IMR-90 (cell line): ENCODE data around the gene IL11RA. TPM values are rescaled to one million over a fixed set of nuclear protein-coding genes. Genes with fewer than 3 reads are reported as not detected.

ENCODE experiments used
- ATAC-seq: fragments of 200-7000 bp; cut with Tn5 transposase; 2 replicates; pipeline ENCODE4 v1.9.1; 2020; ENCODE audit warnings: low read depth, mild to moderate bottlenecking, moderate library complexity
- BruUV-seq: library from RNA; stranded (reverse); fragments of 400-500 nt; replicated peaks from 2 replicates; lab custom pipeline; 2021; lab: Mats Ljungman, UMichigan
- CTCF ChIA-PET: fragments of 300-600 bp; formaldehyde crosslinking; extraction: SDS; loops from one replicate; lab custom pipeline; 2021; ENCODE audit warnings: antibody characterized with exemption; lab: Yijun Ruan, JAX
- POLR2A ChIA-PET: fragments of 300-600 bp; sonication (Branson Sonifier 250); formaldehyde crosslinking; loops from one replicate; lab custom pipeline; 2022; ENCODE audit warnings: antibody characterized with exemption; ENCODE audit not compliant: unreplicated experiment; lab: Charles Lee
- DNase-seq: peaks from one replicate; pipeline ENCODE4 v3.0.0; 2013
- H2AFZ ChIP-seq: replicated peaks from 2 replicates; pipeline ENCODE3; 2013; ENCODE audit warnings: low read length, mild to moderate bottlenecking; ENCODE audit not compliant: poor library complexity
- H2AK5ac ChIP-seq: 2 replicates; pipeline ENCODE4 v1.6.1; 2013; ENCODE audit warnings: low read depth, low read length, inconsistent platforms
- H2AK9ac ChIP-seq: replicated peaks from 2 replicates; pipeline ENCODE3; 2013; ENCODE audit warnings: mild to moderate bottlenecking, low read depth, low read length, moderate library complexity; ENCODE audit not compliant: poor library complexity
- H2BK120ac ChIP-seq: 2 replicates; pipeline ENCODE4 v1.6.1; 2013; ENCODE audit warnings: low read depth, low read length, inconsistent platforms
- H2BK15ac ChIP-seq: 3 replicates; pipeline ENCODE4 v1.6.1; 2013; ENCODE audit warnings: low read depth, low read length, inconsistent platforms
- H2BK20ac ChIP-seq: 2 replicates; pipeline ENCODE4 v1.6.1; 2013; ENCODE audit warnings: low read depth, mild to moderate bottlenecking, inconsistent platforms, low read length, moderate library complexity
- H2BK5ac ChIP-seq: 2 replicates; pipeline ENCODE4 v1.6.1; 2013; ENCODE audit warnings: mild to moderate bottlenecking, low read depth, low read length, inconsistent platforms; ENCODE audit not compliant: poor library complexity, severe bottlenecking
- H3K14ac ChIP-seq: replicated peaks from 2 replicates; pipeline ENCODE4 v1.6.1; 2013; ENCODE audit warnings: low read depth, low read length, inconsistent platforms
- H3K18ac ChIP-seq: 2 replicates; pipeline ENCODE4 v1.6.1; 2013; ENCODE audit warnings: low read depth, low read length, control low read depth
- H3K23ac ChIP-seq: 2 replicates; pipeline ENCODE4 v1.6.1; 2013; ENCODE audit warnings: low read depth, low read length, inconsistent platforms
- H3K27ac ChIP-seq: 2 replicates; pipeline ENCODE4 v1.5.1; 2013; ENCODE audit warnings: mild to moderate bottlenecking, control low read depth, low read length; ENCODE audit not compliant: insufficient read depth
- H3K27me3 ChIP-seq: 2 replicates; pipeline ENCODE4 v1.6.1; 2013; ENCODE audit warnings: low read length; ENCODE audit not compliant: control insufficient read depth, insufficient read depth
- H3K36me3 ChIP-seq: 2 replicates; pipeline ENCODE4 v1.6.1; 2013; ENCODE audit warnings: low read length, mixed read lengths; ENCODE audit not compliant: control insufficient read depth, insufficient read depth
- H3K4ac ChIP-seq: 2 replicates; pipeline ENCODE4 v1.6.1; 2013; ENCODE audit warnings: low read depth, low read length, inconsistent platforms
- H3K4me1 ChIP-seq: 2 replicates; pipeline ENCODE4 v1.6.1; 2013; ENCODE audit warnings: low read length, mixed read lengths; ENCODE audit not compliant: control insufficient read depth, insufficient read depth
- H3K4me2 ChIP-seq: 2 replicates; pipeline ENCODE4 v1.6.1; 2013; ENCODE audit warnings: low read depth, mild to moderate bottlenecking, control low read depth, low read length, moderate library complexity
- H3K4me3 ChIP-seq: 2 replicates; pipeline ENCODE4 v1.5.1; 2013; ENCODE audit warnings: low read depth, mild to moderate bottlenecking, control low read depth, low read length, moderate library complexity; ENCODE audit not compliant: insufficient read depth
- H3K56ac ChIP-seq: 2 replicates; pipeline ENCODE4 v1.6.1; 2013; ENCODE audit warnings: low read length, inconsistent platforms; ENCODE audit not compliant: insufficient read depth; ENCODE audit errors: extremely low read depth
- H3K79me1 ChIP-seq, 2 experiments: 2 replicates each; pipeline ENCODE4 v1.6.1; 2013; ENCODE audit warnings: low read length in 2 of 2, inconsistent platforms in 1 of 2, low read depth in 1 of 2
- H3K9ac ChIP-seq: 2 replicates; pipeline ENCODE4 v1.6.1; 2013; ENCODE audit warnings: low read depth, low read length, control low read depth
- H3K9me1 ChIP-seq: 2 replicates; pipeline ENCODE4 v1.6.1; 2013; ENCODE audit warnings: low read length, inconsistent platforms; ENCODE audit not compliant: insufficient read depth
- H3K9me3 ChIP-seq: 2 replicates; pipeline ENCODE4 v1.6.1; 2013; ENCODE audit warnings: low read length; ENCODE audit not compliant: control insufficient read depth, insufficient read depth
- H4K20me1 ChIP-seq: 2 replicates; pipeline ENCODE4 v1.6.1; 2013; ENCODE audit warnings: low read length, inconsistent platforms; ENCODE audit not compliant: insufficient read depth
- H4K5ac ChIP-seq: 2 replicates; pipeline ENCODE4 v1.6.1; 2013; ENCODE audit warnings: mild to moderate bottlenecking, low read depth, low read length, control low read depth
- H4K8ac ChIP-seq, 2 experiments: 2 replicates each; pipeline ENCODE4 v1.6.1; 2013; ENCODE audit warnings: low read depth in 2 of 2, low read length in 2 of 2, control low read depth in 1 of 2, inconsistent platforms in 1 of 2
- H4K91ac ChIP-seq: 2 replicates; pipeline ENCODE4 v1.6.1; 2013; ENCODE audit warnings: low read depth, low read length, inconsistent platforms; ENCODE audit not compliant: insufficient read depth
- CHD1 ChIP-seq: IDR thresholded peaks from 2 replicates; pipeline ENCODE4 v1.6.1; 2012; ENCODE audit warnings: low read depth, low read length, improper control_type of control experiment
- MAFK ChIP-seq: IDR thresholded peaks from 2 replicates; pipeline ENCODE4 v1.6.1; 2012; ENCODE audit warnings: low read depth, low read length, improper control_type of control experiment
- RAD21 ChIP-seq: IDR thresholded peaks from 2 replicates; pipeline ENCODE4 v1.6.1; 2012; ENCODE audit warnings: low read length, improper control_type of control experiment
- RCOR1 ChIP-seq: IDR thresholded peaks from 2 replicates; pipeline ENCODE4 v1.6.1; 2012; ENCODE audit warnings: mild to moderate bottlenecking, low read length, improper control_type of control experiment; ENCODE audit not compliant: insufficient replicate concordance
- RFX5 ChIP-seq: IDR thresholded peaks from 2 replicates; pipeline ENCODE4 v1.8.0; 2012; ENCODE audit warnings: low read depth, mild to moderate bottlenecking, low read length, moderate library complexity
- USF2 ChIP-seq: fragments of 150-350 bp; IDR thresholded peaks from 2 replicates; pipeline ENCODE4 v1.6.1; 2017; ENCODE audit warnings: mild to moderate bottlenecking, antibody characterized with exemption, low read length, low read depth
- WGBS, 2 experiments: methylation state at CpG; one replicate each; pipeline versions ENCODE4 v1.1.5 to v1.1.7; 2013; ENCODE audit warnings: missing lambda C conversion rate in 2 of 2; ENCODE audit not compliant: insufficient read length in 1 of 2; ENCODE audit errors: extremely low coverage in 2 of 2; 5-methylcytosine and 5-hydroxymethylcytosine counted together
- dilution Hi-C: fragments of 300-500 bp; cut with HindIII; formaldehyde crosslinking; loops from one replicate; pipeline ENCODE4 v1.14.3; 2018; ENCODE audit warnings: low sequenced_read_pairs; ENCODE audit not compliant: unreplicated experiment
- in situ Hi-C: fragments of 300-500 bp; cut with MboI; formaldehyde crosslinking; loops from 3 replicates; pipeline ENCODE4 v1.14.3; 2019; ENCODE audit warnings: low sequenced_read_pairs, inconsistent platforms, mixed read lengths
- intact Hi-C: fragments of 100-400 bp; cut with micrococcal nuclease; formaldehyde crosslinking; loops from 2 replicates; pipeline ENCODE4 v1.10.0; 2022
- polyA plus RNA-seq, 3 experiments: library from polyadenylated mRNA; depleted of rRNA; stranded (reverse); fragments of >200 nt; gene quantifications; 2 replicates each; pipeline ENCODE4 v1.2.3, GENCODE V29; 2012; ENCODE audit warnings: low replicate concordance in 1 of 3
- total RNA-seq: library from RNA; depleted of rRNA; stranded (reverse); fragments of >200 nt; gene quantifications from 2 replicates; pipeline ENCODE4 v1.2.3, GENCODE V29; 2012
- TF ChIP-seq, protein P1 (sequence below): fragments of 150-350 bp; IDR thresholded peaks from 2 replicates; pipeline ENCODE4 v1.6.1; 2016; ENCODE audit warnings: low read depth, mild to moderate bottlenecking, low read length, moderate library complexity, borderline replicate concordance

Gene IL11RA
- total and polyA plus RNA-seq, 2 of the 4 experiments (the other 2 are of a cell fraction), result 8.2 to 15.9 TPM

- H3K4ac ChIP-seq, result no peak overlapping the region
- no peak overlapping the region for H3K4me3 ChIP-seq
- H2AFZ ChIP-seq, result no peak overlapping the region
- no peak overlapping the region for H3K14ac ChIP-seq
- H3K23ac ChIP-seq, result no peak overlapping the region
- no peak overlapping the region for H2BK5ac ChIP-seq
- H3K4me1 ChIP-seq, result no peaks in the 10 kb centered on the region
- H3K36me3 ChIP-seq, result no peaks in the 10 kb centered on the region
- H2AK5ac ChIP-seq, result no peak overlapping the region
- H3K9me3 ChIP-seq, result no peaks in the 10 kb centered on the region
- H3K18ac ChIP-seq, result no peak overlapping the region
- no peak overlapping the region for H2BK15ac ChIP-seq
- no peak overlapping the region for H4K8ac ChIP-seq
- H3K27me3 ChIP-seq, result no peaks in the 10 kb centered on the region
- dilution Hi-C loops, result no loop called here
- ChIA-PET CTCF (interaction anchor here (0.6 kb wide), 2 partner anchors 23 to 961 kb away, joined by 3 to 4 read pairs; no protein-coding TSS in a partner anchor), POLR2A (interaction anchor here (0.6 kb wide), 1 partner anchor 419 kb away, joined by 3 read pairs; no protein-coding TSS in a partner anchor)
- H2AK9ac ChIP-seq, result no peak overlapping the region
- H3K4me2 ChIP-seq, result no peak overlapping the region
- ATAC-seq, result no peak
- no peak overlapping the region for H2BK20ac ChIP-seq
- no peak overlapping the region for H3K27ac ChIP-seq
- no CpG with 5 or more reads among the region's 5 CpGs for WGBS, 2 experiments
- DNase-seq, result no peak
- H3K56ac ChIP-seq, result no peak overlapping the region
- H3K9ac ChIP-seq, result no peak overlapping the region
- TF ChIP-seq RFX5 (no peak), CHD1 (no peak), MAFK (no peak), RCOR1 (no peak), USF2 (no peak), RAD21 (no peak)
- TF ChIP-seq, protein P1, sequence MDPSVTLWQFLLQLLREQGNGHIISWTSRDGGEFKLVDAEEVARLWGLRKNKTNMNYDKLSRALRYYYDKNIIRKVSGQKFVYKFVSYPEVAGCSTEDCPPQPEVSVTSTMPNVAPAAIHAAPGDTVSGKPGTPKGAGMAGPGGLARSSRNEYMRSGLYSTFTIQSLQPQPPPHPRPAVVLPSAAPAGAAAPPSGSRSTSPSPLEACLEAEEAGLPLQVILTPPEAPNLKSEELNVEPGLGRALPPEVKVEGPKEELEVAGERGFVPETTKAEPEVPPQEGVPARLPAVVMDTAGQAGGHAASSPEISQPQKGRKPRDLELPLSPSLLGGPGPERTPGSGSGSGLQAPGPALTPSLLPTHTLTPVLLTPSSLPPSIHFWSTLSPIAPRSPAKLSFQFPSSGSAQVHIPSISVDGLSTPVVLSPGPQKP, result no peak
- no peaks in the 10 kb centered on the region for H4K20me1 ChIP-seq
- BruUV-seq, result no TSS peak
- H4K5ac ChIP-seq, result no peak overlapping the region
- no peak overlapping the region for H2BK120ac ChIP-seq
- no peak overlapping the region for H4K91ac ChIP-seq
- in situ Hi-C loops, result no loop called here
- intact Hi-C loops, result no loop called here
- 0 out of 2 replicates have a peak, but pooled peaks cover 4% of the 10 kb centered on the region for H3K9me1 ChIP-seq
- no peaks in the 10 kb centered on the region for H3K79me1 ChIP-seq
These were observed 39.9 kb downstream of the IL11RA start for GRCh38 chr9:34691936-34692315.
